Small intestine (tissue), 7 donors: ENCODE data around the gene NIM1K. TPM values are rescaled to one million over a fixed set of nuclear protein-coding genes. Genes with fewer than 3 reads are reported as not detected.
"Not testable (repeated sequence)": the region's sequence is repeated elsewhere in the genome, so short reads cannot be mapped to it uniquely, and the experiment has no call there.

ENCODE experiments used
- DNase-seq, 2 donors: peaks; one replicate each; pipeline versions ENCODE4 v3.0.0 to v3.0.0-alpha.2; 2013
- FAIRE-seq: peaks from 2 replicates; lab custom pipeline; 2012; peaks lifted over from hg19 to GRCh38; lab: Jason Lieb, UNC
- H3K27ac ChIP-seq, 3 donors: one replicate each; pipeline ENCODE4 v1.5.1; 2013; ENCODE audit warnings: low read length in 2 of 3, mild to moderate bottlenecking in 2 of 3, control low read depth in 1 of 3, inconsistent platforms in 1 of 3, low read depth in 1 of 3, moderate library complexity in 1 of 3
- H3K27me3 ChIP-seq, 3 donors: one replicate each; pipeline ENCODE4 v1.6.1; 2013; ENCODE audit warnings: low read length in 3 of 3, inconsistent platforms in 1 of 3; ENCODE audit not compliant: control insufficient read depth in 3 of 3, insufficient read depth in 3 of 3
- H3K36me3 ChIP-seq, 3 donors: one replicate each; pipeline ENCODE4 v1.6.1; 2013; ENCODE audit warnings: low read length in 3 of 3, inconsistent platforms in 1 of 3, low read depth in 1 of 3, mild to moderate bottlenecking in 1 of 3, moderate library complexity in 1 of 3; ENCODE audit not compliant: control insufficient read depth in 3 of 3, insufficient read depth in 2 of 3
- H3K4me1 ChIP-seq, 3 donors: one replicate each; pipeline ENCODE4 v1.6.1; 2013; ENCODE audit warnings: low read length in 2 of 3, inconsistent platforms in 1 of 3, low read depth in 1 of 3, mild to moderate bottlenecking in 1 of 3, moderate library complexity in 1 of 3; ENCODE audit not compliant: control insufficient read depth in 3 of 3, insufficient read depth in 2 of 3
- H3K4me3 ChIP-seq, 3 donors: one replicate each; pipeline ENCODE4 v1.5.1; 2013; ENCODE audit warnings: low read length in 3 of 3, control low read depth in 1 of 3, inconsistent platforms in 1 of 3, low read depth in 1 of 3, mild to moderate bottlenecking in 1 of 3, moderate library complexity in 1 of 3
- H3K9me3 ChIP-seq, 2 donors: one replicate each; pipeline ENCODE4 v1.6.1; 2013; ENCODE audit warnings: low read depth in 1 of 2, low read length in 1 of 2; ENCODE audit not compliant: control insufficient read depth in 2 of 2, insufficient read depth in 1 of 2
- WGBS, 3 donors: extraction: QIAGEN DNeasy Blood & Tissue Kit; methylation state at CpG; one replicate each; pipeline ENCODE4 v1.1.7; 2013; 5-methylcytosine and 5-hydroxymethylcytosine counted together
- polyA plus RNA-seq, 4 donors: library from polyadenylated mRNA; stranded (reverse) in 3 of 4; unstranded in 1 of 4; fragments of 200-250 nt in 3 of 4; fragments of 120-200 nt in 1 of 4; gene quantifications; one replicate each; pipeline versions ENCODE4 v1.2.1 to v1.2.3, GENCODE V29; 2013
- donor health status: healthy with polysubstance abuse.
- donor health status: control.
- donor health status: control.
- donor health status: Bipolar disorder and iron deficiency.
- donor health status: healthy.

Gene NIM1K
- polyA plus RNA-seq, 4 donors: 0.12 to 0.42 TPM; not detected in 2

DNA sequence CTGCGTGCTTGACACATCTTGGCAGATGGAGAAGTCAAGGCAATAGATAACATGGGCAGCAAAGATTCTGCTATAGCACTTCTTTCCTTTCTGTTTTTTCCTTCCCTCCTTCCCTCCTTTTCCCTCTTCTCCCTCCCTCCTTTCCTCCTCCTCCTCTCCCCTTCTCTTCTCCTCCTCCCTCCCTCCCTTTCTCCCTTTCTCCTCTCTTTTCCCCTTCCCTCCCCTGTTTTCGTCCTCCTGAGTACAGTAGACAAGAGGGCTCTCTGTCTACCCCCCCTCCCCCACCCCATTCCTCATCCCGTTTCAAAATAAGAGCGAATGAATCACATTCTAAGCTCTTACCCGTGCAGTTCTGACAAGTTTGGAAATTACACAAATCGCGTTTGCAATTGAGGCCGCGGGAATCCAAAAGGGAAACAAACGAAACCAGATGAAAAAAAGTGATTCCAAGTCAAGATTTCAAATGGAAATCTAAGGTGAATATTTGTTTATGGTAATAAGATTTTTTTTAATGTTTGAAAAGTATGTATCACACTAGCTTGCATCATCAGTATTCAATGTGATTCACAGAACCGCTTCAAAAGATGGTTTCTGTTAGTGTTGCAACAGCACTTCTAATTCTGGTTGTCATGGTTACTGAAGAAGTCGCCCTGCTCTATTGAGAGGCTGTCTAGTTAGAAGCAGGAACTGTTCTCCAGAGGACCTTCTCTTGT lies 1.3 kb downstream of the NIM1K start:
- H3K4me1 ChIP-seq: peaks cover 0 to 9% (median 4%) of the 10 kb centered on the region in 3 donors
- 3 to 12% (median 12%) methylated on average over 12 of the region's 12 CpGs for WGBS, 3 donors
- H3K36me3 ChIP-seq: no peaks in the 10 kb centered on the region
- no peak overlapping the region for H3K27ac ChIP-seq
- H3K4me3 ChIP-seq: peak overlapping the region in 2 of 3 donors; percentile 36 to 60
- DNase-seq (peak in 1 of 2 donors; percentile 24), FAIRE-seq (no peak)
- no peaks in the 10 kb centered on the region for H3K9me3 ChIP-seq
- peaks cover 0 to 32% (median 4%) of the 10 kb centered on the region in 3 donors for H3K27me3 ChIP-seq

DNA sequence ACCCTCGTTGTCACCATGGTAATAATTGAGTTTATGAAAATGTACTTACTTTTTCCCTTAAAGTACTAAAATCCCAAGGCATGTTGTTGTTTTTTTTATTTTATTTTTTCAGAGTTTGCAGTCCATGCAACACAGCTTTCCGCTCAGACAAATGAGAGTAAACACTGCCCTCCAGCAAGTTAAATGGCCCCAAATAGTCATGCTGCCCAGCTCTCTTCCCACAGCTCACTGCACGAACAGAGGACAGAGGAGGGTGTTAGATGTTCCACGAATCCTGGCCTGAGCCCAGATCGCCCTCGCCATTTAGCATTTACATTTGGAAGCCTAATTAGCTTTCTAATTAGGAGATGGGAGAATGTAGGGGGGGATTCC lies 1.9 kb downstream of the NIM1K start:
- whole genome bisulfite sequencing, 3 donors: 39 to 64% (median 56%) methylated on average over 6 of the region's 6 CpGs
- Histone ChIP-seq H3K27ac (no peak overlapping the region), H3K36me3 (no peaks in the 10 kb centered on the region), H3K27me3 (peaks cover 0 to 32% (median 4%) of the 10 kb centered on the region in 3 donors), H3K4me1 (peaks cover 0 to 9% (median 4%) of the 10 kb centered on the region in 3 donors), H3K4me3 (no peak overlapping the region), H3K9me3 (no peaks in the 10 kb centered on the region)
- DNase-seq: no peak
- FAIRE-seq: no peak

DNA sequence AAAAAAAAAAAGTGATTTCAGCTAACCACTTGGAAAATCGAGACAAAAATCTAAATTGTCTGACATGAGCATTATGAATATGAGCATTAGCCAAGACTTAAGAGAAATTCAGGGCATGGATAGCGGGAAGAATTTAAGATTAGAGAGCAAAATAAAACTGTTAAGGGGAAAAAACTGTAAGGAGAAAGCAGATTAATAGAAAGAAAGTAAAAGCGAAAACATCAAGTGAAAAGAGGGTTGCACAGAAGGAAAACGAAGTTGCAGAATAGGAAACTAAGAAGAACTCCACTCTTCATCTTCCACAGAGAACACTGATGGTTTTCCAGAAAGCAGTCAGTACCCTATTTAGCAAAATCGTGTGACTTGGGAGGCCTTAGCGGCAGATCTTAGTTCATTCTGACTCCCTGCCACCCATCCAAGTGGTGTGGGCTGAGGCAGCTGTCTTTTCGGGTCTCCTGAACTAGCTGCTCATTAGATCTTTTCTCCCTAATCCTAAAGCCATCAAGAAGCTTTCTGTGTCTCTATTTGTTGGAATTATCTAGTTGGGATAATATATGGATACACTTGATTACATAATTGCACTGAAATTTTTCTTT lies 3.7 kb downstream of the NIM1K start:
- Histone ChIP-seq H3K27me3 (peaks cover 0 to 32% (median 4%) of the 10 kb centered on the region in 3 donors), H3K4me3 (no peak overlapping the region), H3K27ac (no peak overlapping the region), H3K9me3 (no peaks in the 10 kb centered on the region), H3K4me1 (peaks cover 0 to 9% (median 4%) of the 10 kb centered on the region in 3 donors), H3K36me3 (no peaks in the 10 kb centered on the region)
- DNase-seq: no peak
- FAIRE-seq: no peak
- WGBS, 3 donors: 78 to 79% (median 78%) methylated on average over 7 of the region's 7 CpGs

DNA sequence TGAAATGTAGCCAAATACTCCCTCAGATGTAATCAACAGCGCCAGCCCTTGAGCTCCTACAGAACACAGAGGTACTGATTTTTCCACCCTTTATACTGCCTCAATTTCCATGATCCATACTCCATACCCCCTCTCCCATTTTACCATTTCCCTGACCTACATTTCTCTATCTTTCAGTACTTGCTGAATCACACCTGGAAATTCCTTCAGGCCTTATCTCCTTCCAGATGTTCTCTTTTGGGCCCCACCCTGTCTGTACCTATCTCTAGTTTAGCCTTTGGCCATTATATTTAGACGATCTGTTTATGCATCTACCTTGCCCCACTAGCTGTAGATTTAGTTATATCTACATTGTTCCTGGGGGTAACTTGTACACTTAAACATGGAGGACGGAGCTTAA lies 5.5 kb downstream of the NIM1K start:
- peaks cover 0 to 6% (median 4%) of the 10 kb centered on the region in 3 donors for H3K4me1 ChIP-seq
- WGBS, 3 donors: 56 to 61% (median 61%) methylated on average over 3 of the region's 3 CpGs
- H3K27me3 ChIP-seq: peaks cover 0 to 20% (median 0%) of the 10 kb centered on the region in 3 donors
- no peaks in the 10 kb centered on the region for H3K9me3 ChIP-seq
- DNase-seq: no peak
- H3K36me3 ChIP-seq: no peaks in the 10 kb centered on the region
- FAIRE-seq: no peak
- H3K4me3 ChIP-seq: no peak overlapping the region
- H3K27ac ChIP-seq: no peak overlapping the region

DNA sequence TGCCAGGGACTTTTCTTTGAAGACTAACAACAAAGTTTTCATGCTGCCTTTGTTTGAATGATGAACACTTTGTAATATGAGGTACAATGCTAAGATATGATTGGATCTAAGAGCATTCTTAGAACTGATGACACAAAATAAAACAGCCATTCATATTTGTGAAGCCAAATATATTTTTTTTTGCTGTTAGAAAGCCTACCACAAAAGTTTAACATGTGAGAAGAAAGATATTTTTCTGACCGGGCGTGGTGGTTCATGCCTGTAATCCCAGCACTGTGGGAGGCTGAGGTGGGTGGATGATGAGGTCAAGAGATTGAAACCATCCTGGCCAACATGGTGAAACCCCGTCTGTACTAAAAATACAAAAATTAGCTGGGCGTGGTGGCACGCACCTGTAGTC lies 9.4 kb downstream of the NIM1K start:
- not testable (repeated sequence) for H3K4me3 ChIP-seq, H3K36me3 ChIP-seq, FAIRE-seq, H3K9me3 ChIP-seq, DNase-seq, H3K4me1 ChIP-seq, H3K27me3 ChIP-seq, H3K27ac ChIP-seq
- WGBS, 3 donors: 70 to 82% (median 79%) methylated on average over 5 of the region's 5 CpGs

DNA sequence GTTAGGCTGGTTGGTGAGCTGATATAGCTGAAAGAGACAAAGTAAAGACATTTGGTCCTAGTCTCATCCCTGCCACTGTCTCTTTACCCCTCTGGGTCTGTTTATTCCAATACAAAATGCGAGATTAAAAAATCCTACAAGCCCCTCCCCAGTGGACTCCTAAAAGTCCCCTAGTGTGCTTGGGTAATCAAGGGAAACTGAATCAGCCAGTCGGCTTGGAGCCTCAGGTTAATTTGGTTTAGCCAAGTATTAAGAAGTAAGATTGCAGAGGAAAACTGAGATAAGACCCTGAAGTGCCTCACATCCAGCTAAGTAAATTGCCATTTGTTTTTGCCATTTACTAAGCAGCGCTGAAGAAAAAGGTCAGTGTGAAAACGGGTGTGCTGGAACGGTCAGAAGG lies 10.4 kb downstream of the NIM1K start:
- no peaks in the 10 kb centered on the region for H3K36me3 ChIP-seq
- H3K4me1 ChIP-seq: no peaks in the 10 kb centered on the region
- H3K9me3 ChIP-seq: no peaks in the 10 kb centered on the region
- no peak overlapping the region for H3K4me3 ChIP-seq
- H3K27me3 ChIP-seq: no peaks in the 10 kb centered on the region
- WGBS, 3 donors: 35 to 57% (median 45%) methylated on average over 5 of the region's 5 CpGs
- FAIRE-seq (no peak), DNase-seq (no peak)
- no peak overlapping the region for H3K27ac ChIP-seq

DNA sequence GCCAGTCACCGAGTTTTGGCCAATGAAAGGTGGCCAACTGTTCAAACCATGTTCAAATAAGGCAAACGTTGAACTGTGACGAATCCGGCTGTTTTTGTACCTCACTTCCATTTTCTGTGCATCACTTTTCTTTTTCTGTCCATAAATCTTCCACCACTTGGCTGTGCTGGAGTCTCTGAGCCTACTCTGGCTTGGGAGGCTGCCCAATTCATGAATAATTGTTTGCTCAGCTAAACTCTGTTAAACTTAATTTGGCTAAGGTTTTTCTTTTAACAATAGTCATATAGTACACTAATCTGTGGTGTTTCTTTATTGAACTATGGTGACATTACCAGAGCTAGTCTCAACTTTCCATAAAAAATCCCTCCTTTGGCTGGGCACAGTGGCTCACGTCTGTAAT lies 11.3 kb downstream of the NIM1K start:
- Histone ChIP-seq H3K27me3 (no peaks in the 10 kb centered on the region), H3K9me3 (no peaks in the 10 kb centered on the region), H3K4me1 (no peaks in the 10 kb centered on the region), H3K4me3 (no peak overlapping the region), H3K27ac (no peak overlapping the region), H3K36me3 (no peaks in the 10 kb centered on the region)
- FAIRE-seq: no peak
- no peak for DNase-seq
- WGBS, 3 donors: 87 to 92% (median 88%) methylated on average over 5 of the region's 5 CpGs

DNA sequence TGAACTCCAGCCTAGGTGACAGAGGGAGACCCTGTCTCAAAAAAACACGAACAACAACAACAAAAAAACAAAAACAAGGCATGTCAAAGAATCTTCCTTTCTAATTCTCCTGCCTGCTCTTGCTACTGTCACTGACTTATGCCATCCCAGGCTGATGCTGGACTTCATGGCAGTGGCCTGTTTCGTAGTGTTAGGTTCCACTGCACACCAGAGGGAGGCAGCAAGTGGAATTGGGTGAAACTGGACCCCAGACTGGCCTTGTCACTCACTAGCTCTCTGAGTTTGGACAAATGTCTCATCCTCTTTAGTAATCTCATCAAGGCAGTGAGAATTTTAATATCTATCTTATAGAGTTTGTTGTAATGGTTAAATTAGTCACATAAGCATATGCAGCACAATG lies 12.9 kb downstream of the NIM1K start:
- 87 to 90% (median 87%) methylated on average over 2 of the region's 2 CpGs for WGBS, 3 donors
- DNase-seq (no peak), FAIRE-seq (no peak)
- Histone ChIP-seq H3K27me3 (no peaks in the 10 kb centered on the region), H3K27ac (no peak overlapping the region), H3K4me3 (no peak overlapping the region), H3K4me1 (no peaks in the 10 kb centered on the region), H3K9me3 (no peaks in the 10 kb centered on the region), H3K36me3 (no peaks in the 10 kb centered on the region)
